GM18873 (cell line): ENCODE results near the gene ASCC2.

Experiments used
- ATAC-seq: cut with Tn5 transposase; IDR thresholded peaks from one replicate; pipeline ENCODE4 v1.9.1; 2021; ENCODE audit warnings: mild to moderate bottlenecking, moderate library complexity, moderate number of reproducible peaks; ENCODE audit not compliant: unreplicated experiment, low FRiP score

Gene ASCC2

DNA sequence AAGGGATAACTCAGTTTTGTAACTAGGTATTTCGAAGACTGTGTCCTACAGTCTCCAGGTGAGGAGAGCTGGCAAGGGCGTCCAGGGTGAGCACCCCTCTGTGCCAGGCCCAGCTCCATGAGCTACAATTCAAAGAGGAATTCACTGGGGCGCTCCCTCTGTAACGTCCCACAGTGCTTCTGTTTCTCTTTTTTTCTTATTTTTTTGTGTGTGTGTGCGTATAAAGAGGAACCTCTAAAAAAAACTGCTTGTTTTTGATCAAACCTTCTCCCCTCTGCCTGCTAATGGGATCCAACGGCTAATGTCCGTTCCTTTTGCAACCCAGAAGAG is 17.1 kb downstream of the ASCC2 start:
- no peak for ATAC-seq

DNA sequence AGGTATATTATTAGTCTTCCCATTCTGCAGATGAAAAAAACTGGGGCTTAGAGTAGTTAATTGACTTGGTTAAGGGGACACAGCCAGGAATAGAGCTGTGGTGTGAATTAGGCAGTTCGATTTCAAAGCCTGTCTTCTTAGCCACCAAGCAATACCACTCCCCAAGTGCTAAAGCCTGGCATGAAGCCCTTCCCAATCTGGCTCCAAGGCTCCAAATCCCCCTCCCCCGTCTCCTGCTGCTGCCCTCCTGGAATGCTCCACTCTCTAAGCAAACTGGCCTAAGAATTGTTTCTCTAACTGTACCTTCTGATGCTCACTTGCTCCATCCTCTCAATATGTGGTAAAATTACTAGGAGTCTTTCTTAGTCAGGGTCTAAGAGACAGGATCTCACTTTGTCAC is 18.6 kb downstream of the ASCC2 start:
- ATAC-seq: no peak

DNA sequence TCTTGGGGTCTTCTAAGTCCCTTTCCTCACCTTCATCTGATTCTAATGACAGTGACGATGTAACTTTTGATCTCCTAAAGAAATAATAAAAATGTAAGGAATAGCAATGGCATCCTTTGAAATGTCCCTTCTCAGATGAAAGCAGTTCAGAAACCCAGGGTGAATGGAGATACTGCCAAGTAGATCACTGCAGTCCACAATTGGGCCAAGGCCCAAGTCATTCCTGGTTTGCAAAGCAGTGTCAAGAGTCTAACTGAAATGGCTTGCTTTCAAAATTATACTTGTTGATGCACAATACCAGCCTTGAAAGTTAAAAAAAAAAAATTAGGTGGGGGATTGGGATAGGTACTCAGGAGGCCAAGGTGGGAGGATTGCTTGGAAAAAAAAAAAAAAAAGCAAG is 20.4 kb downstream of the ASCC2 start:
- no peak for ATAC-seq

DNA sequence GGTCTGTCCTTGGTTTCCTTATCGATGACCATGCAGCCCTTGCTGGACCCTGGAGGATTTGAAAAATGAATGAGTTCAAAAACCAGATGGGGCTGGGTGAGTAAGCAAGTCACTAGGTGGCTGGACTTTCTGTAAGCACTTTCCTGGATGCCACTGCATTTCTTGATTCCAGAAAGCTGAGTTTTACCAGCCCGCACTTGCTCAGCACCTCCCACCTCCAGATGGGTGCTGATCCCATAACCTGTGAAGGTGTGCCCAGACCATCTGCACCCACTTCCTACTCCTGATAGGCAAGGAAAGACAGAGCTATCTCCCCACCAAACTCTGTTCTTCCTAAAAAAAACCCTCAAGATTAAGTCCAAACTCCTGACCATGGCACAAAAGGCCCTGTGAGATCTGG is 21.1 kb downstream of the ASCC2 start:
- ATAC-seq: no peak

DNA sequence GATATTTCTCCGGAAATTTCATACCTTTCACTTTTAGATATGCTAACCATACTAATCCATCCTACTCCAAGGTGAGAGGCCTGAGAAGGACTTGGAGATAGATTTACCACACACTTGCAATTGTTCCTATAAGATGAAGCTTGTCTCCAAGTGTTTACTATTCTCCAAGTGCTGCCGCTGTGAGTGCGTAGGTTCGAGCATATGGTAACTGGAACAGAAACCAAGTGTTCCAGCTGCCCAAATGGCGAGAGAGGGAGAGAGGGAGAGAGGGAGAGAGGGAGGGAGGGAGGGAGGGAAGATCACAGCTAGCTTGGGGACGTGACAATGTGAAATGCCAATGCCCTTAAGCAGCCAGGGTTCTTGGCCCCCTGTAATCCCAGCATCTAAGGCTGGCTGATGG is 21.5 kb downstream of the ASCC2 start:
- no peak for ATAC-seq

DNA sequence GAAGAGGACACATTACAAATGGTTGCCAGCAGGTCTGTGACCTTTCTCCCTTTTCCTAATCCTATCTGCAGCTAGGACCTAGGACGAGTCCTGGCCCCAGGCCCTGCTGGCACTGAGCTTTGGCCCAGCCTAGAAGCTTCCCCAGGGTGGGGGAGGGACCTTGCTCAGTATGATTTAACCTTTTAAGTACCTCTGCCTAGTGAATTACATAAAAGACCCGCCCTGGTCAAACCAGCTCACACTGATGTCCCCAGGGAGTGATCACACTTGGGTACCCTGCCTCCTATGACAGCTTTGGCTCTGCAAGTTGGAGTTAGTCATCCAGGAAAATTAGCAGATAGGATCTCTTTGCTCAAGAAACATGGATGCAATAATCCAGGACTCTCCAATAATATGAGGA is 21.9 kb downstream of the ASCC2 start:
- no peak for ATAC-seq

DNA sequence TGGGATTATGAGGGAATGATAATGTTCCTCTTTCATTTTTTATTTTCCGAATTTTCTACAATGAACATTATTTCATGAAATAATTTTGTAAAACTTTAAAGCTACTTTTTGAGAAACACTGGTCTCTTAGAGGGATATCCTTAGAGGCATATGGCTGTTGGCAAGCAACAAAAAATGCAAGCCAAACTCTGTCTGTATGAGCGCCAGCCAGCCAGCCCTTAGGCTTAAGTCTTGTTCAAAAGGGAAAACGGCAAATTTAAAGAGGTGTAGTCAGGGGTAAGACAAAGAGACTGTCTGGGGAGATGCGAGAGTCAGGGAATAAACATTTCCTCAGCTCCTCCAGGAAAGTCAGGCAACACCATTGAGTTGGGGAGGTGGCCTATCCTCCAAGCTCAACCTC is 22.5 kb downstream of the ASCC2 start:
- no peak for ATAC-seq

DNA sequence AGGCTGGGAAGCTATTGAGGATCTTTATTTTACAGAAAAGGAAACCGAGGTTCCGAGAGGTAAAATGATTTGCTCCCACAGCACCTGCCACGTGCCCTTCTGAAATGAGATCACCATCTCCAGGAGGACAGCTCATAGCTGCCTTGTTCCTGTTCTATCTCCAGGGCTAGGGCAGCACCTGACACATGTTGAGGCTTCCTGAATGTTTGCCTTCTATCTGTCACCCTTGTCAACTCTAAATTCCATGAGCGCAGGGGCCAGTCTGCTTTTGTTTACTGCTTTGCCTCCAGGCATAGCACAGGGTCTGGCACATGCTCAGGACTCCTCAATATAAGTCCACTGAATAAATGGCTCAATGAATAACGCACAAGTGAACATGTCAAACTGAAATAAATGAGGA is 24.1 kb downstream of the ASCC2 start:
- ATAC-seq: no peak

DNA sequence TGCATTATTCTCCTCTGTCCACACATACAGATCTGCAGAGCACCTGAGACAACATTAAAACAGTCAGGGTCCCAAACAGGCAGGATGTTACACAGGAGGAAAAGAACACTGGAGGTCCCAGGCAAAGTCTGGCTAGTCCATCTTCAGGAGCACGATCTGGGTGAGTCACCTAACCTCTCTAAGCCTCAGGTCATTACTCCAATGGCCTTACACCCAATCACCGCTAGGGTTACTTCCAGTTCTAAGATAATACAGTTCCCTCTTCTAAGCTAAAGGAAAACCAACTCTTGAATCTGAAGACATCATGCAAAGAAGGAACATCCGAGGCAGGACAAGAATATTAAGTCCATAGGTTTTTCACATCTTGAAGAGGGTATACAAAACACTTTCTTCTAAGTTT is 24.5 kb downstream of the ASCC2 start:
- no peak for ATAC-seq

DNA sequence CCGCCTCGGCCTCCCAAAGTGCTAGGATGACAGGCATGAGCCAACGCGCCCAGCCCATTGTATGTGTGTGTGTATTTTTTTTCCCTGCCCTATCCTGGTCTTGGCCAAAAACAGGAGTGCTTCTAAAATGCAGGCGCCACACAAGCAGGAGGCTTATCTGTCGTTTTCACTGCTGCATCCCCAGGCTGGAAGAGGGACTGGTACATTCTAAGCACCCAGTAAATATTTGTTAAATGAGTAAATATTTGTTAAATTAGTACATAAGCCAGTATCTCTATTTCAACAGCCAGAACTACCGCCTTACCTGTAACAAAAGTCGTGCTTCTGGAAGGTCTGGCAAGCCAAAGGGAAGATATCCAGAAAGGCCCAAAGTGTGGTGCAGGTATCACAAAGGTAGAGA is 24.9 kb downstream of the ASCC2 start:
- no peak for ATAC-seq

DNA sequence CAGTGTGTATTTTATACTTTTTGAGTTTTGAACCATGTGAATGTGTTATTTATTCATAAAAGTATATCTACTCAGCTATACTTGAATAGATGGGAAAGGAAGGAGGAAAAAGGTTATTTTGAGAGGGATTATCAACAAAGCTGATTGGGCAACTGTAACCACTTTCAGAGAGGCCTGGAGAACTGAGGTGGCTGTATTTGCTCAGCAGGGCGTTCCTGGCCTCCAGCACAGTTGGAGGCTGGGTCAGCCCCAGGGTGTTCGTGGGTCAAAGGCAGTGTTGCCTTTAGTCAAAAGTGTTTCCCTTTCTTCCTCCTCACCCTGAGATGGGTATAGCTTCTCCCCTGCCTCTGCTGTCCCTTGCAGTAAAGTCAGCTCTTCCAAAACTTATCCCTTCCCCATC is 26.7 kb downstream of the ASCC2 start:
- ATAC-seq: no peak

DNA sequence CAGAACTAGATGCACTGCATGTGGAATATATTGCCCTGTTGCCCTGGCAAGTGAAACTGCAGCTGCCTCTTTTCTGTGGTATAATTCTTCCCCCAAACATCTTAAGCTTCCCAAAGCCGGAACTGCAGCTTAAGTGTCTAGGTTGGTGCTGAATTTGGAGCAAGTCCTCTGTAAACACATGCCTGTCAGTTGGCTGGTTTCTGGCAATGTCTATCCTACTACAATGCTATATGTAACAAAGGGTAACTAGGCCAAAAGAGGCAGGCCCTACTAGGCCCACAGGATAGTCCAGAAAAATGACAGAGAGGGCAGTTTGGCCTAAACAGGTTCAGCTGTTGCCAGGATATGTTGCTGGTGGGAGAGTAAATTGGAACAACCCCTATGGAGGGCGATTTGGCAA is 27.9 kb downstream of the ASCC2 start:
- ATAC-seq: no peak

DNA sequence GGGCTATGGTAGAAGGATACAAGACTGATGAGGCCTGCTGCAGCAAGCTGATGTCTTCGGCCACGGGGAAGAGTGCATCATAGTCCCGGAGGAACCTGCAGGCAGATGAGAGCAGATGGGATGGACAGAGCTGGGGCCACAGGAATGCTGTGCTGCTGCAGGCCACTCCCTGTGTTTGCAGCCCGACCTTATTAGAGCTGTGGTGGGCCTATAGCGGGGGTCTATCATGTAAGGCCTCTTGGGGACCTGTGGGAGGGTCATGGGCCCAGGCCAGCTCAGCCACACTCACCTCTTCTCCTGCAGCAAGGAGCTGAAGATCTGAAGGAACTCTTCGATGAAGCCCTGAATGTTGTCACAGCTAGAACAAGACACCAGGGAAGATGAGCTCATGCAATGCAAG is 31.9 kb downstream of the ASCC2 start:
- no peak for ATAC-seq

DNA sequence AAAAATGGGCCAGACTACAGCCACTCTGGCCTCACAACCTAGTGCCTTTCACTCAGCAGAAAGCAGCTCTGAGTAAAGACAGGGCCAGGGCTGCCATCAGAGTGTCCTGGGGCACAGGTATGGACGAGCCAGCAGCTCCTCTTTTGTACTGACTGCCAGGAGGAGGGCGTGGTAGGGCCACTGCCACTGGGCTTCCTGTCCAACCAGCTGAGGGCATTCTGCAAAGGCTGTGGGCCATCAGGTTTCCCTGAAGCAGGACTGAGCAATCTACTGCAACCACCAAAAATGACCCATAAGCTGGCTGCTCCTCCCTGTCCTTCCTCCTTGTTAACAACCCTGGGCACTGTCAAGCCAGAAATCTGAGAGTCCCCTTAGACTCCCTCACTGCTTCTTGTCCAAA is 33.1 kb downstream of the ASCC2 start:
- ATAC-seq: no peak

DNA sequence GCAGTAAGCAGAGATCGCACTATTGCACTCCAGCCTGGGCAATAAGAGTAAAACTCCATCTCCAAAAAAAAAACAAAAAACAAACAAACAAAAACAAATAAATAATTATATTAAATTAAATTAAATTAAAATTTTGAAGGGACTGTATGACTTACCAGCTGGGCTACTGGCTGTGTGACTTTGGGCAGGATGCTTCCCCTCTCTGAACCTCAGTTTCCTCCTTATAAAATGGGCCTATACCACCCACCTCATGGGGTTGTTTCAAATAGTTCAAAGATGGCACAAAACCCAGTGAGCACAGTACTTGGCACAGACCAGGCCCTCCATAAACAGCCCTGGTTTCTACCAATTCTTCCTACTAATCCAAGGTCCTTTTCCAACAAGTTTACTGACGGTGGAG is 34.9 kb downstream of the ASCC2 start:
- ATAC-seq: no peak

DNA sequence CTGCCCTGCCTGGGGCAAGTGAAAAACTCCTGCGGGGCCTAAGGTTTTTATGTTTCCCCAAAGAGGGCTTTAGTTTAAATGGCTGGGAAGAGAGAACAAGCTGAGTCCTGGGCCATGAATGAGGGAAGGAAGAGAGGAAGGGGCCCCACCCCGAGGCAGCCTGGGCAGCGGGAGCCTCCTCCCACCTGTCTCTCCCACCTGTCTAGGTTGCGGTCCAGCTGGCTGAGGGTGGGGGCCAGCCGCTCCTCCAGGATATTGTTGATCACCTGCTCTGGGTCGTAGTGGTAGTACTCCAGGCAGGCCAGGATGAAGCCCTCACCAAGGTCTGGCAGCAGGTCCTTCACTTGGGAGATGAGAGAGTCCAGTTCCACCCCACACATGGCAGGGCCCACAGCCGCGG is 36.3 kb downstream of the ASCC2 start:
- no peak for ATAC-seq

DNA sequence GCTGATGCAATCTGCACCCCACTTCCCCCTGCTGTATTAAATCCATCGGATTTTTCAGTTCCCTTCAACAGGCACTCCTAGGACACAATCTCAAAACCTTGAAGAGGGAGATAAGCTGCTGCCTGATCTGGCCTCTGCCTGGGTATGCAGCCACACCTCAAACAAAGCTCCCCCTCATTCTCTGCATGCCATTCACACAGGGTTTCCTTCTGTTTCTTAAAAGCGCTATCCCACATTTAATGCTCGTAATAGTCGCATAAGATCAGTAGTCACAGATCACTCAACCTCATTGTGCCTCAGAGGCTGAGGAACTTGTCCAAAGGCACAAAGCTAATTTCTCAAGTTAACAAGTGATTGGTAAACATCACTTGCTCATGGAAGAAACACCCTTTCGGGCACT is 36.9 kb downstream of the ASCC2 start:
- ATAC-seq: no peak

DNA sequence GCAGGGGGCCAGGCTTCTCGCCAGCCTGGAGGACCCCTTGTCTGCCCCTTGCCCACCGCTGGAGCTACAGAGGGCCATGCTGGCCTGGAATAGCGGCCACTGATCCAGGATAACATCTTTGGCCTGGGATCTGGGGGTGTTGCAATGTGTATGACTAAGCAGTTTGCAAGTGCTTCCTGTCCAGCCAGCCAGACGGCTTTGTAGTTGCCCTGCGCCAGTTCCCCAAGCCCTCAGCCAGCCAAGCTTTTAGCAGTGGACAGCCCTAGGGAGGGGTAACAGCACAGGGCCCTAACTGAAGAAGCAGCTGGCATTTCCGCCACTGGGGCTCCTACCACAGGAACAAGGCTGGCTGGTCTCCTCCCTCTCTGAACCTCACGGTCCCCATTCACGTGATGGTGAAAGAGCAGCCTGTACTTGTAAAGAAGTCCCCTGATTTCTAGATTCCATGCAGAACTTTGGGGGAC is 38.8 kb downstream of the ASCC2 start:
- ATAC-seq: no peak

DNA sequence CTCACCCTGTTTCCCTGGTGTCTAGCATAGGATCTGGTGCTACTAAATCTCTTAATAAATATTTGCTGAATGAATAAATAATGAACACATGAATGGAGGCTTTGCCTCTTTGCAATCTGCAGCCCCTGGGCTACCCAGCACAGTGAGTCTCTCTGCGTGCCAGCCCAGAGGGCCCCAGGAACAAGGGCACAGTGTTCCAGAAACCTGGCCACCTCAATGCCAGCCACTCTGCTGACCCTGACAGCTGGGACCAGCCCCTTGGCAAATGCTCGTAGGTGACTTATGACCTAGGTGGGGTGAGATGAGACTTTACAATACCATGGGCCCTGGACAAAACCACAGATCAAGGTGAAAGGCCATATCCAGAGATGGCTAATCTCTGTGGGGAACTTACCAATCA is 39.3 kb downstream of the ASCC2 start:
- ATAC-seq: no peak

DNA sequence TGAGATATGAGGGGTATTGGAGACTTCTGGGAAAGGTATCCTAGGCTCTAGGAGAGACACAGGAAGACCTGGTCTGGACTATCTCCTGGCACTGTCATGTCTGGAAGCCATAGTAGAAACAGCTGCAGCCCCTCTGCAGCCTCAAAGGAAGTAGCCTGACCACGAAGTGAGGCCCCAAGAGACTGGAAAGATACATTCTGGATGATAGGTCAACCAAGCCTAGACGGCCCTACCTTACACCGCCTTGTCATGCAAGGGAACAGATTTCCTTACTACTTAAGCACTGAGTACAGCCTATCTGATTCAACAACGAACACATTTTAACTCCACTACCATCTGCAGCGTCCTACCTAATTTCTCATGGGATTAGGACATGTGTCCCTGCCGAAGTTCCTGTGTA is 39.8 kb downstream of the ASCC2 start:
- no peak for ATAC-seq

DNA sequence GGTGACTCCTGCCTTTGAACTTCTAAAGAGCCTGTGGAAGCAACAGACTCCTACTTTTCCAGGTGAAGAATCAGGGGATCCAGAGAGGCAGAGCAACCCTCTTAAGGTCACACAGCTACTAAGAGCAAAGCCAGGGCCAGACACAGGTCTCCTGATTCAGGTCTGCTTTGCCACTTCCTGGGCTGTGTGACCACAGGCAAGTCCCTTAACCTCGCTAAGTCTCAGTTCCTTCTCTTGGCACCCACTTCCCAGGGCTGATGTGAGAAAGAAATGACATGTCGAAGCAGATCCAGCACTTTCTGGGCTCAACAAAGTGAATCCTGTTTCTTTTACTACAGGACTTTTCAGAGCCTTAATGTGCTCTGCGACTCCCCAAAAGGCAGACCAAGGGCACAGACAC is 40.7 kb downstream of the ASCC2 start:
- no peak for ATAC-seq

DNA sequence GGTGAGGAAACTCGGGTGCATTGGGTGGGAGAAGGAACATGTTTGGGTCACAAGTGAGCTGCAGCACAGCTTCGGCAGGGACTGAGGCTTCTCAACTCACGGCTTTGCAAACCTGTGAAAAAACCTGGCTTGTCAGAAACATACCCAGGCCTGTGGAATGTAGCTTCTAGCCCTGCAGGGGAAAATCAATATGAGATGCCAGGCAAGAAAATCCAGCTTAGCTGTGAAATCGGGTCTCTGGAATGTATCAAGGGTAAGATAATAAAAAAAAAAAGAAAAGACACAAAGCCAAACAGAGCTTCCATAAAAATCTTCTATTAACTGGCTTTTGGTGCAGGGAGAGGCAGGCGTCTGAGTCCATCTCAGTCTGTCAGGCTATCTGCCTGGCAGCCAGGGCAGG is 42.4 kb downstream of the ASCC2 start:
- no peak for ATAC-seq

DNA sequence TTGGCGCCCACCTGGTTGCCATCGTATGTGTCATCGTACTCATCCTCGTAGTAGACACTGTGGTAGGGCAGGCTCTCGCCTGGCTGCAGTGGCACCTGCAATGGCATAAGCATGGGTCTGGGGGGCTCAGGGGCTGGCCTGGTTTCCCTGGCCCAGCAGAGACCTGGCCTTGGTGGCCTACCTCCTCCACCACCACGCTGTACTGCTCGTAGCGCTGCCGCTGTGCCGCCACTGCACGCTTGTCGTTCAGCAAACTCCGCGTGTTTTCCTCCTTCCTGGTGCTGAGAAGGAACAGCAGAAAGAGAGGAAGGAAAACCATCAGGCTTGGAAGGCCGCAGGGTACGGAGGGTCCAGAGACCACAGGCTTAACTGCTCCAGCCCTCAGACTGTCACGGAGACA is 44.7 kb downstream of the ASCC2 start:
- no peak for ATAC-seq

DNA sequence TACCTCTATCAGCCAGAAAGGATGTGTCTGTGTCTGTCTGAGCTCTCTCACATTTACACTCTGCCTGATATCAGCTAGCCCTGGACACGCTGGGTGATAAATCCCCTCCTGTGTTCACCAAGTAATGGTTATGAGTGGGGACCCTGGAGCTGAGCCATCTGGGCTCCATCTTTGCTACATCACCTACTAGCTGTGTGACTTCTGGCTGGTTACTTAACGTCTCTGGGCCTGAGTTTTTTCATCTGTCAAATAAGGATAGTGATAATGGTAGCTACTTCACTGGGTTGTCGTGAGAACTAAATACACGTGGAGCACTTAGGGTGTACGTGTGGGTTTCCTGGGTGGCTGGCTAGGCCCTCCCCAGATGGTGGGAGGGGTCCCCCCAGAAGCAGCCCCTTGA is 48.0 kb downstream of the ASCC2 start:
- ATAC-seq: no peak
